GM19397 (cell line): ENCODE results near the gene ABCB8.
A peak's percentile ranks its signal among the peaks of the same experiment; 100 is the strongest.

Experiments
- ATAC-seq: cut with Tn5 transposase; IDR thresholded peaks from one replicate; pipeline ENCODE4 v1.9.1; 2021; ENCODE audit warnings: mild to moderate bottlenecking, moderate library complexity; ENCODE audit not compliant: unreplicated experiment

ABCB8 gene

DNA sequence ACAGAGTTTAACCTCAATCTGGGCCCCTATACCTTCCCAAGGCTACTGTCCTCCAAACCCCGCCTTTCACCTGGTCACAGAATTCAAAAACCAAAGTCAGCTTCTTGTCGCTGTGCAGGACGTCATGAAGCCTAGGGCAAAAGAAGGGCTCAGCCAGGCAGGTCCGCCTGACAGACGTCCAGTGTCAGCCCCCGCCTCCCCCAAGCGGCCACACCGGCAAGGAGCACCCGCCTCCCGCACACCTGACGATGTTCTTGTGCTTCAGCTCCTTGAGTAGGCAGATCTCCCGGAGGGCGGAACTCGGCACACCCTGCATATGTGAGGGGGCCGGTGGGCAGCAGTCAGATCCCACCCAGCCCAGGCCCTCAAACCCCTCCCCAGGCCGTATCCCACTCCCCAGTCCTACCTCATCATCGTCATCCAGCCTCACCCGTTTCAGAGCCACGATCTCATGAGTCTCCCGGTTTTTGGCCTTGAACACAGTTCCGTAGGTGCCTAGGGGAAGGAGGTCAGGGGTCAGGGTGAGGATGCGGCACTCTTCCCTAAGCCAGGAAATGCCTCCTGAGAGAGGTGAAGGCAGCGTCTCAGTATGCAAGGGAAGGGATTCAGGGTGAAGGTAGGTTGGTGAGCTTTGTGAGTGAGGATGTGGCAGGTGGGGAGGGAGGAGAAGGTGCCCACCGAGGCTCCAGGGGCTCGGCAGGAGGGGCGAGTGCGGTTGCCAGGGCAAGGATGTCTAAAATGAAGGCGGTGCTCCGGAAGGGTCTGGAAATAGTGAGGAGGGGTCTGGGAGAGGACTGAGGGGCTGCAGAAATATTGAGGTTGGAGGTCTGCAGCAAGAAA lies 28.6 kb downstream of the ABCB8 start:
- no peak for ATAC-seq

DNA sequence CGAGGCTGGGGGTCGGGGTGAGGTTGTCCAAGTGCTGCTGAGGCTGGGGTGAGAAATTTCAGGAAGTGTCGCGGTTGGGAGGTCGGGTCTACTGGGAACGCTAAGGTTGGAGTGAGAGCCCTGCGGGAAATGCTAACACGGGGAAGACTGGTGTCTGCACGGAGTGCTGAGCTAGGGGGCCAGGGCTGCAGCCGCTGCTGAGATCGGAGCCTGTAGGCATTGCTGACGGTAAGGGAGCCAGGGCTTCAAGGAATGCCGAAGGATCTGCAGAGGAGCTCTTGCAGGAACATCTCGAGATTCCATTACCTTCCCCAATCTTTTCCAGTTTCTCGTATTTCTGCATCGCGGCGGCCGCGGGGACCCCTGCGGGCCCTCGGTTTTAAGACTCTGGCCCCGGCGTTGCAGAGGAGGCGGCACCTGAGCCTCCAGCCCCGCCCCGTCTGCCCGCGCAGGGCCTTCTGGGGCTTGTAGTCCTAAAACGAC lies 29.3 kb downstream of the ABCB8 start, which contains the start of gene CDK5:
Gene CDK5 (minus strand): TSS at position 392 of the 483 bp plus-strand sequence. CDS start 49 bp downstream, at position 343.
- ATAC-seq = peak; percentile 8

DNA sequence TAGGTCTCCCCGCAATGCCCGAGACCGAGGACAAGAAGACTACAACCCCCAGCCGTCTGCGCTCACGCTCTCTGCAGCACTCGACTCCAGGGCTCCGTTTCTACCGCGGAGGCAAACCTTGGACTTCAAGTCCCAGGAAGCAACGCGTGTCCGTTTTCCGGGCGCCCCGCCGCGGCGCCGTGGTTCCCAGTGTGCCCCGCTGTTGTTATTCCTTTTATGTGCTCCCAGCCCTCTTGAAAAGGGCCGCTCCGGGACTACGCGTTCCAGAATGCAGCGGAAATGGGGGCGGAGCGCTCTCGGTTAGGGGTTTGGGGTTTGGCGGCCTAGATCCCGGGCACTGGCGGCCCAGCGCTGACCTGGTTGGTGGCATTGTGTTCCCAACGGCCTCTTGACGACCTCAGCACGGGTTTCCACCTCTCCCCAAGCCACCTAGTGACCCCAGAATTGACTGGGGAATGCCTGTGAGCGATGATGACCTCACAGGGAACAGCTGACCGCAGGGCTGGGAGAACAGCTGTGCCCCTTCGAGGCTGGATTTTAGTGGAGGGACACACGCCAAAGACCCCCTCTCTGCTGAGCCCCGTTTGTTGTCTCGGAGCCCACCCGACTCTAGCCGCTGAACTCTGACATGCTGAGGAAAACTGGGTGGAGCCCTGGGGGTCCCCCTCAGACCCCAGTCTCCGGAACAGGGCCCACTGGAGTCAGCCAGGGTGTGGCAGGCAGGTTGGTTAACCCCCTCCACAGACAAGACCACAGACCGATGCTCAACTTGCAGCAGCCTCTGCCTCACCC lies 29.9 kb downstream of the ABCB8 start:
- peak; percentile 83 for ATAC-seq

DNA sequence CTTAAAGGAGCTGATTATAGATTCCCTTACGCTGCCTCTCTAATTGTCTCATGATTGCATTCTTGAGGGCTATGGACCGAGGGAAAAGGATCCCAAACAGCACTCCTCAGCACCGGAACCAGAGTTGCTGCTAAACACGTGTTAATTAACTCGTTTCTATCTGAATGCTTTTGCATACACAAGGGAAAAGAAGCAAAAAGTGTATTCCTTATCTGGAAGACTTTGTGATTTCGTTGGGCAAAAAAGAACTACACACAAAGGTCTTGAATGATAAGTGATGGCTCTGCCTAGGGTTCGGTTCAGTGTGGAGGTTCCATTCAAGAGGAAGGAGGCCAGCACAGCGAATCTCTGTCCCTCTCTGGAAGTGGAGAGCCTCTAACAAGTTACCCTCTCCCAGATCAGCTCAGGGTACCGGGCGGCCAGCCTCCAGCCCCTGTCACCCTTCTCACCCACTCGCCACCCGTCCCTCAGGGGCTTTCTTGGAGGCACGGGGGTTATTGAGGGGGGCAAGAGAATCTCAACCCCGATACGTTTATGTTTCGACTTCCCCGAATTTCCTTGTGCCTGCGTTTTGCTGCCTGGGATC lies 30.6 kb downstream of the ABCB8 start:
- ATAC-seq = no peak

DNA sequence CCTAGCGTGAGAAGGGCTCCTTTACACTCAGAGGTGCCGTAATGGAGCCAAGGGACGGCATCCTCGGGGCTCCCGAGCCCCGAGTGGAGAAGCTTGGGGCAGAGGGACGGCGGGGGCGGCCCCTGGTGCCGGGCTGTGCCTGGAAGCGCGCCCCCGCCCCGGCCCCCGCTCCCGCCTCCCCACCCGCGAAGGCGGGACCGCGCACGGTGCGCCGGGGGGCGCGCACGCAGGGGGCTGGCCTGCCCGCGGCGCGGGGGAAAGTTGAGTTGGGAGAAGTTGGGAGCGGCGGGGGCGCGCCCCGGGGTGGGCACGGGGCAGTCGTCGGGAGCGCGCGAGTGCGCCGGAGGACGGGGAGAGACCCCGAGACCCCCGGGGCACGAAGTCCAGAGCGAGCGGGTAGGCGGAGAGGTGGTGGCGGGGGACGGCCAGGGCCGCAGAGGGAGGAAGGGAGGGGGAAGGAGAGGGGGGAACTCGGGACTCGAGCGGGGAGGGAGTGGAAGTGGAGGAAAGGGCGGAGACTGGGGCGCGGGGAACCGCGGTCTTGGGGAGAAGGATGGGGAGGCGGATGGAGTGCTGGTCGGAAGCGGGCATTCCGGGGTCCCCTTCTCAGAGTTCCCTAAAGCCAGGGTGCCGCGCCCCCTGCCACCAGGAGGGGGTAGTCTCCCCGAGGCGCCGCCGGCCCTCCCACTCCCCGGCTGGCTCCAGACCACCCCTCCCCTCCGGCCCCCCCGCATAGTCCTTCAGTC lies 31.3 kb downstream of the ABCB8 start, which contains the start of gene SLC4A2:
Gene SLC4A2 (plus strand): TSS at position 223 of the 746 bp plus-strand sequence. CDS start 2,399 bp downstream, outside the sequence.
- peak; percentile 36 for ATAC-seq

GRCh38 chr7:151060113-151060415 lies 31.8 kb downstream of the ABCB8 start:
- ATAC-seq = no peak

DNA sequence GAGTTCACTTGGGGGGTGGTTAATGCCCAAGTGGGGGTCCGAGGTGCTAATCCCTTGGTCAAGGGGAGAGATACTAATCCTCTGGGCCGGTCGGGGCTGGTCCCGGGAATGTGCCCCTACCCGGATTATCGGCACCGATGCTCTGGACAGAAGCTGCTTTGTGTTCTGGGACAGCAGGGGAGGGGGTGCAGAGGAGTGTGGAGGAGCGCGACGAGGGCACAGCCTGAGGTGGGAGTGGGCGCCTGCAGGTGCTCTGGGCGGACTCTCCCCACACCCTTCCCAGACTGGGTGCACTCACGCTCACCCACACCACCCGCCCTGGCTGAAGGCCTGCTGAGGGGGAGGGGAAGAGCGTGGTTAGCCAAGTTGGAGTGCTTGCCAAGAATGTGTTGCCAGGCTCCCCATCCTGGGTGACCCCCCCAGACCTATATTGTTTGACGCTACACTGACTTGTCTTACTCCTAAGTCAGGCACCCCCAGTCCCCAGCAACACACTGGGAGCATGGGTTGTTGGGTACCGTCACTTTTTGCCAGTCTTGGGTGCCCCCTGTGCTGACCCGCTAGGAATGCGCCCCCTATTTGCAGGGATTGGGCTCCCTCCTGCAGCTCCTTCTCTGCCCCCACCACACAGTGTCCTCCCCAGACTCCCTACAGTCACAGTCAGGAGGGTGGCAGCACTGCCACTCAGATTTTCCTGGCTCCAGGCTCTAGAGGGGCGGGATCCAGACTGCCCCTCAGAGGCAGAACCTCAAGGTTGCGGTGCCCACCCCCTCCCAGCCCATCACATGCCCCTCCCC lies 32.4 kb downstream of the ABCB8 start:
- no peak for ATAC-seq

GRCh38 chr7:151061213-151062110 lies 33.2 kb downstream of the ABCB8 start:
- no peak for ATAC-seq

DNA sequence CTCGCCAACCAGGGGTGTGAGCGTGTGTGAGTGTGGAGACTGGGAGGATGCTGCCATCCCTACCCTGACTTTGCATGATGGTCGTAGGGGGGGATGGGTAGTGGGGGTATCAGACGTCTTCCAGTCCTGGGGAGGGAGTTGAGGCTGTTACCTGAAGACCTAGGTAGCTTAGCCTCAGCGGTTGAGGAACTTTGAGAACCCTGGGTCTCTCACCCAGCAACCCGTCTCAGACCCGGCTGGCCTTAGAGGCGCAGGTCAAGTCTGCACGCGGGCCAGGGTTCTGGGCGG lies 33.8 kb downstream of the ABCB8 start:
- no peak for ATAC-seq

DNA sequence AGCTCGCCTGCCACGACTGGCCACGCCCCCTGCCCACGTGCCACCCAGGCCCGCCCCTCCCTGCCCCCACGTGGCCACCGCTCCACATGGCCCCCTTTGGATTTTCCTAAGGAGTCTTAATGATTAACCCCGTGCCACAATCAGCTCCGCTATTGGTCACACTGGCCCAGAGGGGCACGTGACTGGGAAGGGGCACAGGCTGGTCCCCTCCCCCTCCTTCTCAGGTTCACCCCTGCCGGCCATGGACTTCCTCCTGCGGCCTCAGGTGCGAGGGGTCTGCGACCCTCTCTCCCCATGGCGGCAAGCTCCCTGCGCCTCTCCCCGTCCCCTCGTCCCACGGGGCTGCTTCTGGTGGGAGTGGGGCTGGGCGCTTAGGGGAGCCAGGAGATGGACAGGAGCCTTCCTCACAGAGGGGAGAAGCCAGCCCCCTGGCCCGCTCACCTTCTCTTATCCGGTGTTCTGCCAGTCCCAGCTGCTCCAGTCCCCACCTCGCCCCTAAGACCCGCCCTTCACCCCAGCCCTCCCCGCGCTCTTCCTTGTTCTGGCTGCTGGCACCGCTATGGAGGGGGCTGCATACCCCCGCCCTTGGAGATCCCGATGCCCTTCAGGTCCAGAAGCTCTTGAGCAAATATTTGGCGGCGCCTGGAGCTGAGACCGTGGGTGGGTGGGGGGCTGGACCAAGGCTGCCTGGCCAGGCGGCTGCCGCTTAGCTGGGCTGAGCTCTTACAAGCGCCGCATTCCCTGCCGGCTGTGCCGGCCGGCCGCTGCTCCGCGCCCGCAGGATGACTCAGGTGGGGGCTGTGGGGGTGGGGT lies 34.4 kb downstream of the ABCB8 start:
- no peak for ATAC-seq

- no peak for ATAC-seq
Observed at GRCh38 chr7:151063212-151063561, 34.9 kb downstream of the ABCB8 start.

DNA sequence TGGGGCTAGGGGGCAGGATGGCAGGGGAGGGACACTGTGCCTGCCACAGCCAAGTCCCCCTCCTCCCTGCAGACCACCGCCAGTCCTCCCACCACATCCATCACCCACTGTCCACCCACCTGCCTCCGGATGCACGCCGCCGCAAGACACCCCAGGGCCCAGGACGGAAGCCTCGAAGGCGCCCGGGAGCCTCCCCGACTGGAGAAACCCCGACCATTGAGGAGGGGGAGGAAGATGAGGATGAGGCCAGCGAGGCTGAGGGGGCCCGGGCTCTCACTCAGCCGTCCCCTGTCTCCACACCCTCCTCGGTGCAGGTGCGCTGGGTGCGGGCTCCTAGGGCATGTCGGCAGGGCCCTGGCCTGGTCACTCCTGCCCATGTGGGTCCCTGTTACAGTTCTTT lies 36.2 kb downstream of the ABCB8 start:
- ATAC-seq = no peak

GRCh38 chr7:151064993-151065392 lies 36.7 kb downstream of the ABCB8 start:
- ATAC-seq = no peak

DNA sequence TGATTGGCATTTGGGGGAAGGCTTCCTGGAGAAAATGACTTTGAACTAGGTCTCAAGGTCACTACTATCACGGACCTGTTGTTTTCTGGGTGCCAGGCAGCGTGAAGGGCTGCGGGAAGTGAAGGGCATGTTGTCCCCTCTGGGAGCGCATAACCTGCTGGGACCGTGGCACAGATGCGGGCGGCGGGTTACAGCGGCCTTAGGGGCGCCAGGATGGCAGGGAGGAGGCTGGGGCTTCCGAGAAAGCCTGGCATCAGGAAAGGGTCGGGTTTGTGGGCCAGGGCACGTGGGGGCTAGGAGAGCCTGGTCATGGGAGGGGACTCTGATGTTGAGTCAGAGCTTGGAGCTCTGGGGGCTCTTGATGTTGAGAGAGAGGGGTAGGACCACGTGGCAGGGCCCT lies 37.3 kb downstream of the ABCB8 start:
- ATAC-seq = no peak

GRCh38 chr7:151066273-151066974 lies 38.2 kb downstream of the ABCB8 start:
- ATAC-seq = no peak

GRCh38 chr7:151068069-151068773 lies 40.0 kb downstream of the ABCB8 start:
- ATAC-seq = no peak
